HG02943 (cell line): ENCODE data around the gene DOK6.

Source experiments
- ATAC-seq: cut with Tn5 transposase; IDR thresholded peaks from one replicate; pipeline ENCODE4 v1.9.1; 2021; ENCODE audit warnings: mild to moderate bottlenecking, low read depth, moderate library complexity; ENCODE audit not compliant: unreplicated experiment

The DOK6 gene

GRCh38 chr18:69887256-69887655 is 486.6 kb downstream of the DOK6 start:
- no peak for ATAC-seq

GRCh38 chr18:69889009-69889408 is 488.3 kb downstream of the DOK6 start:
- ATAC-seq = no peak

- no peak for ATAC-seq
Measured at GRCh38 chr18:69890558-69890957, 489.9 kb downstream of the DOK6 start.

GRCh38 chr18:69894467-69894866 is 493.8 kb downstream of the DOK6 start:
- no peak for ATAC-seq

- no peak for ATAC-seq
Measured at GRCh38 chr18:69895066-69896047, 494.7 kb downstream of the DOK6 start.

- ATAC-seq = peak; percentile 48
Measured at GRCh38 chr18:69897397-69898108, 496.9 kb downstream of the DOK6 start.

- ATAC-seq = peak; percentile 62
Measured at GRCh38 chr18:69898241-69898861, 497.7 kb downstream of the DOK6 start.
